PFSK-1 (cell line): Measurements from ENCODE around the gene PDE8B.

Experiments
- POLR2AphosphoS5 ChIP-seq: IDR thresholded peaks from 2 replicates; pipeline ENCODE4 v1.6.1; 2012; ENCODE audit warnings: low read depth, mild to moderate bottlenecking, control low read depth, low read length, moderate library complexity
- SIN3A ChIP-seq: IDR thresholded peaks from 2 replicates; pipeline ENCODE4 v1.6.1; 2012; ENCODE audit warnings: mild to moderate bottlenecking, low read length, moderate library complexity, borderline replicate concordance; ENCODE audit not compliant: insufficient read depth

- no peak for TF ChIP-seq POLR2AphosphoS5
- no peak for TF ChIP-seq SIN3A
Observed at GRCh38 chr5:77444356-77444755, 233.9 kb downstream of the PDE8B start.
